Endothelial cell of umbilical vein (primary cell): ENCODE data around the gene MINDY4. TPM values are rescaled to one million over a fixed set of nuclear protein-coding genes. Genes with fewer than 3 reads are reported as not detected.
A peak's percentile ranks its signal among the peaks of the same experiment; 100 is the strongest.

Experiments
- BruUV-seq: library from RNA; stranded (reverse); fragments of 400-500 nt; replicated peaks from 2 replicates; lab custom pipeline; 2021; lab: Mats Ljungman, UMichigan
- CTCF ChIA-PET: fragments of 300-600, 350-600 bp; sonication (Branson Sonifier 250); formaldehyde crosslinking; loops from one replicate; lab custom pipeline; 2021; ENCODE audit warnings: antibody characterized with exemption, inconsistent platforms; lab: Charles Lee
- POLR2A ChIA-PET: fragments of 300-600, 350-600 bp; sonication (Branson Sonifier 250); formaldehyde crosslinking; loops from one replicate; lab custom pipeline; 2021; ENCODE audit warnings: antibody characterized with exemption, inconsistent platforms; lab: Charles Lee
- DNase-seq: peaks from one replicate; pipeline ENCODE4 v3.0.0-alpha.2; 2011; ENCODE audit warnings: low read depth, low spot score
- FAIRE-seq: peaks from 2 replicates; lab custom pipeline; 2011; peaks lifted over from hg19 to GRCh38; lab: Jason Lieb, UNC
- H2AFZ ChIP-seq: 2 replicates; pipeline ENCODE4 v1.6.0; 2012; ENCODE audit warnings: low read depth, low read length, control low read depth, inconsistent platforms
- H3K27ac ChIP-seq: 2 replicates; pipeline ENCODE4 v1.5.1; 2011; ENCODE audit warnings: low read depth, mild to moderate bottlenecking, control low read depth, low read length, moderate library complexity; ENCODE audit not compliant: insufficient read depth
- H3K27me3 ChIP-seq, 2 experiments: 2 replicates each; pipeline versions ENCODE4 v1.6.0 to v1.6.1; 2011; ENCODE audit warnings: low read length in 2 of 2, mixed read lengths in 1 of 2; ENCODE audit not compliant: control insufficient read depth in 2 of 2, insufficient read depth in 2 of 2
- H3K36me3 ChIP-seq, 2 experiments: 2 replicates in 1 of 2; 3 replicates in 1 of 2; pipeline ENCODE4 v1.5.1; 2011; ENCODE audit warnings: low read length in 2 of 2, mild to moderate bottlenecking in 1 of 2, moderate library complexity in 1 of 2; ENCODE audit not compliant: control insufficient read depth in 2 of 2, insufficient read depth in 2 of 2; ENCODE audit errors: extremely low read depth in 1 of 2
- H3K4me1 ChIP-seq: 3 replicates; pipeline ENCODE4 v1.5.1; 2011; ENCODE audit warnings: mild to moderate bottlenecking, low read length; ENCODE audit not compliant: control insufficient read depth, insufficient read depth; ENCODE audit errors: extremely low read depth
- H3K4me2 ChIP-seq: 2 replicates; pipeline ENCODE4 v1.6.1; 2011; ENCODE audit warnings: low read length, control low read depth, mixed read lengths; ENCODE audit not compliant: insufficient read depth
- H3K4me3 ChIP-seq, 3 experiments: fragments of 200-600 bp in 1 of 3; sonication (generic), shearing (Covaris generic) in 1 of 3; replicated peaks in 1 of 3; 2 replicates each; pipeline ENCODE4 v1.5.1; 2011 to 2016; ENCODE audit warnings: control low read depth in 3 of 3, low read length in 3 of 3, mild to moderate bottlenecking in 2 of 3, inconsistent platforms in 1 of 3, low read depth in 1 of 3, moderate library complexity in 1 of 3; ENCODE audit not compliant: insufficient read depth in 1 of 3
- H3K79me2 ChIP-seq: 2 replicates; pipeline ENCODE4 v1.6.0; 2012; ENCODE audit warnings: low read length, inconsistent platforms; ENCODE audit not compliant: control insufficient read depth, insufficient read depth
- H3K9ac ChIP-seq: replicated peaks from 2 replicates; pipeline ENCODE3; 2011; ENCODE audit warnings: low read length, control low read depth; ENCODE audit not compliant: insufficient read depth; ENCODE audit errors: extremely low read depth
- H3K9me1 ChIP-seq: replicated peaks from 3 replicates; pipeline ENCODE4 v1.6.0; 2011; ENCODE audit warnings: mild to moderate bottlenecking, low read length; ENCODE audit not compliant: control insufficient read depth, insufficient read depth; ENCODE audit errors: extremely low read depth
- H3K9me3 ChIP-seq: replicated peaks from 2 replicates; pipeline ENCODE4 v1.5.1; 2012; ENCODE audit warnings: low read length, inconsistent platforms; ENCODE audit not compliant: control insufficient read depth, insufficient read depth
- H4K20me1 ChIP-seq: replicated peaks from 2 replicates; pipeline ENCODE3; 2011; ENCODE audit warnings: mild to moderate bottlenecking, low read length; ENCODE audit not compliant: control insufficient read depth, insufficient read depth; ENCODE audit errors: extremely low read depth
- EZH2 ChIP-seq: IDR thresholded peaks from 2 replicates; pipeline ENCODE4 v1.6.1; 2012; ENCODE audit warnings: borderline replicate concordance, low read depth, mild to moderate bottlenecking, moderate library complexity, low read length, inconsistent platforms; ENCODE audit not compliant: severe bottlenecking
- FOS ChIP-seq: IDR thresholded peaks from 2 replicates; pipeline ENCODE4 v1.6.1; 2011; ENCODE audit warnings: mild to moderate bottlenecking, low read length, moderate library complexity, borderline replicate concordance; ENCODE audit not compliant: insufficient read depth
- GATA2 ChIP-seq: IDR thresholded peaks from 2 replicates; pipeline ENCODE4 v1.7.0; 2011; ENCODE audit warnings: low read depth, mild to moderate bottlenecking, moderate library complexity, mixed read lengths, low read length; ENCODE audit not compliant: insufficient read length, insufficient read depth
- JUN ChIP-seq: IDR thresholded peaks from 2 replicates; pipeline ENCODE4 v1.6.1; 2011; ENCODE audit warnings: borderline replicate concordance, low read depth; ENCODE audit not compliant: insufficient read length, insufficient read depth
- MYC ChIP-seq: IDR thresholded peaks from one replicate; pipeline ENCODE4 v1.6.1; 2011; ENCODE audit warnings: mild to moderate bottlenecking, low read depth, low read length
- POLR2A ChIP-seq: IDR thresholded peaks from 2 replicates; pipeline ENCODE4 v1.6.1; 2012; ENCODE audit warnings: low read depth, mild to moderate bottlenecking, control low read depth, low read length
- POLR2AphosphoS5 ChIP-seq: IDR thresholded peaks from 2 replicates; pipeline ENCODE4 v1.6.1; 2012; ENCODE audit warnings: low read depth, mild to moderate bottlenecking, control low read depth, low read length, moderate library complexity; ENCODE audit not compliant: insufficient read depth
- dilution Hi-C: fragments of 300-500 bp; cut with MboI; formaldehyde crosslinking; loops from one replicate; pipeline ENCODE4 v1.15.0; 2019; ENCODE audit warnings: low sequenced_read_pairs; ENCODE audit not compliant: extremely low pct_ligation_motif_present
- intact Hi-C: fragments of 100-400 bp; cut with micrococcal nuclease; formaldehyde crosslinking; loops from one replicate; pipeline ENCODE4 v1.10.0; 2022
- polyA plus RNA-seq, 4 experiments: library from polyadenylated mRNA; depleted of rRNA in 3 of 4; stranded (reverse) in 3 of 4; unstranded in 1 of 4; fragments of >200 nt; gene quantifications; 2 replicates each; pipeline versions ENCODE4 v1.2.1 to v1.2.3, GENCODE V29; 2011 to 2012; ENCODE audit warnings: missing spikeins in 1 of 4
- total RNA-seq: library from RNA; stranded (reverse); gene quantifications from 2 replicates; pipeline ENCODE4 v1.2.3, GENCODE V29; 2021
- TF ChIP-seq, protein P1 (sequence below), 2 donors: IDR thresholded peaks; 1 replicate in 1 of 2; 2 replicates in 1 of 2; pipeline ENCODE4 v1.5.1; 2011; ENCODE audit warnings: low read length in 2 of 2, mild to moderate bottlenecking in 2 of 2, moderate library complexity in 2 of 2, control low read depth in 1 of 2, inconsistent platforms in 1 of 2, low read depth in 1 of 2; ENCODE audit not compliant: insufficient read depth in 1 of 2; ENCODE audit errors: extremely low read depth in 1 of 2
- TF ChIP-seq, protein P2 (sequence below): IDR thresholded peaks from 2 replicates; pipeline ENCODE4 v1.6.1; 2011; ENCODE audit not compliant: insufficient read depth, insufficient read length

The MINDY4 gene
- total and polyA plus RNA-seq, 2 donors (not counting 3 experiments of a cell fraction or from before 2014, with no cell fraction given): 2.2 to 4.7 TPM

DNA sequence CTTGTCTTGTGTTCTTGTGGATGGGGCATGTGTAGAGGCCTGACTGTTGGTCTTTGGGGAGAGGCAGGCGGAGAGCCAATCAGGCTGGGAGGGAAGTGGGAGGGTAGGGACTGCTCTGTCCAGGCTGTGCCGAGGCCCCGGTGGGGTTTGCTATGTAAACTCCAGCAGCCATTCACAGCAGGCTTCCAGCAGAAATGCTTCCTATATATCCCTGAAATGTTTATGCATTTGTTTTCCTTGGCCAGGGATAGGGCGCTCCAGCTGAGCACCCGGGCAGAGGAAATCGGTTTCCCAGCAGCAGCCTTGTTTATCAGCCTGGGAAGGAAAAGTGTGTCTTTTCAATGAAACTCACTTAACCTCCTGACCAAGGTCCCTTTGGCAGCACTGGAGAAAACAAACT lies 122.1 kb downstream of the MINDY4 start:
- H2AFZ ChIP-seq: no peak overlapping the region

DNA sequence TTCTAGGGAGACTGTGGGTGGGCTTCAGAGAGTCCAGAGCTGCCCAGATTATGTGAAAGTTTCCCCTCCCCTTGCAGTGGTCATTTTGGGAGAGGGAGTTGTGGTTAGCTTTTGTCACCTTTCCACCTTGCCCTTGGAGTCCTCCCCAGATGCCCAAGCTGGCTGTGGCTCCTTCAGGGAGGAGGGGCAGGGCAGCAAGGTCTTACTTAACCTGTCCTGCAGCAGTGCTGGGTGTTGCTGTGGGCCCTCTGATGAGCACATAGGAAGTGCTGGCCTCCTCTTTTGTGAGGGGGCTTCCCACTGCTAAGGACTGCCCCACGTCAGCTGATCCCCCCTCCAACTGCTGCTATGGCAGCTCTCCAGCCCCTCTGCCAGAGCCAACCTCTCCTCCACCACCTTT lies 122.8 kb downstream of the MINDY4 start:
- FAIRE-seq (no peak), DNase-seq (no peak)
- no peak for TF ChIP-seq EZH2
- TF ChIP-seq POLR2A: no peak
- TF ChIP-seq, protein P1, sequence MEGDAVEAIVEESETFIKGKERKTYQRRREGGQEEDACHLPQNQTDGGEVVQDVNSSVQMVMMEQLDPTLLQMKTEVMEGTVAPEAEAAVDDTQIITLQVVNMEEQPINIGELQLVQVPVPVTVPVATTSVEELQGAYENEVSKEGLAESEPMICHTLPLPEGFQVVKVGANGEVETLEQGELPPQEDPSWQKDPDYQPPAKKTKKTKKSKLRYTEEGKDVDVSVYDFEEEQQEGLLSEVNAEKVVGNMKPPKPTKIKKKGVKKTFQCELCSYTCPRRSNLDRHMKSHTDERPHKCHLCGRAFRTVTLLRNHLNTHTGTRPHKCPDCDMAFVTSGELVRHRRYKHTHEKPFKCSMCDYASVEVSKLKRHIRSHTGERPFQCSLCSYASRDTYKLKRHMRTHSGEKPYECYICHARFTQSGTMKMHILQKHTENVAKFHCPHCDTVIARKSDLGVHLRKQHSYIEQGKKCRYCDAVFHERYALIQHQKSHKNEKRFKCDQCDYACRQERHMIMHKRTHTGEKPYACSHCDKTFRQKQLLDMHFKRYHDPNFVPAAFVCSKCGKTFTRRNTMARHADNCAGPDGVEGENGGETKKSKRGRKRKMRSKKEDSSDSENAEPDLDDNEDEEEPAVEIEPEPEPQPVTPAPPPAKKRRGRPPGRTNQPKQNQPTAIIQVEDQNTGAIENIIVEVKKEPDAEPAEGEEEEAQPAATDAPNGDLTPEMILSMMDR (IDR thresholded peaks at IDR 0.05; ENCODE audit: extremely low read depth in 1 of 2, insufficient read depth in 1 of 2, low read depth in 1 of 2, low read length in 2 of 2): no peak
- no peak for TF ChIP-seq POLR2AphosphoS5
- no peak for TF ChIP-seq MYC
- no peak for TF ChIP-seq JUN
- no peak for TF ChIP-seq GATA2
- TF ChIP-seq, protein P2, sequence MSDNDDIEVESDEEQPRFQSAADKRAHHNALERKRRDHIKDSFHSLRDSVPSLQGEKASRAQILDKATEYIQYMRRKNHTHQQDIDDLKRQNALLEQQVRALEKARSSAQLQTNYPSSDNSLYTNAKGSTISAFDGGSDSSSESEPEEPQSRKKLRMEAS: no peak
- no peak for TF ChIP-seq FOS
- Histone ChIP-seq H3K27ac (peak overlapping the region; percentile 49), H3K36me3 (no peaks in the 10 kb centered on the region), H2AFZ (no peak overlapping the region), H3K27me3 (peaks cover 24% of the 10 kb centered on the region in 2 experiments), H3K79me2 (no peaks in the 10 kb centered on the region), H3K4me3 (peak overlapping the region in 1 of 3 experiments; percentile 2), H3K4me2 (no peak overlapping the region), H3K9ac (peak overlapping the region; percentile 27), H3K4me1 (peaks cover 23% of the 10 kb centered on the region), H3K9me3 (no peaks in the 10 kb centered on the region), H3K9me1 (no peaks in the 10 kb centered on the region), H4K20me1 (no peaks in the 10 kb centered on the region)
- dilution Hi-C loops: no loop called here
- ChIA-PET POLR2A (no interaction called here), CTCF (interaction anchor here (0.7 to 2.7 kb wide), 4 partner anchors 45 to 94 kb away, joined by 3 to 10 read pairs (median 3); no protein-coding TSS in a partner anchor)
- intact Hi-C loops: no loop called here
- no TSS peak for BruUV-seq

More for the DNA sequence above, 122.1 kb downstream of the MINDY4 start:
- Histone ChIP-seq H3K36me3 (no peaks in the 10 kb centered on the region), H3K4me2 (peak overlapping the region; percentile 20), H3K9me3 (no peaks in the 10 kb centered on the region), H3K27me3 (peaks cover 24 to 28% of the 10 kb centered on the region in 2 experiments), H3K9ac (peak overlapping the region; percentile 27), H3K4me1 (peaks cover 20% of the 10 kb centered on the region), H3K4me3 (no peak overlapping the region), H4K20me1 (no peaks in the 10 kb centered on the region), H3K79me2 (no peaks in the 10 kb centered on the region), H3K27ac (peak overlapping the region; percentile 49), H3K9me1 (no peaks in the 10 kb centered on the region)
- CTCF ChIA-PET: interaction anchor here (0.8 to 2.7 kb wide), 3 partner anchors 45 to 94 kb away, joined by 3 to 10 read pairs (median 3); no protein-coding TSS in a partner anchor
- FAIRE-seq (peak; percentile 99), DNase-seq (peak; percentile 98)
- intact Hi-C loops (loop anchor here (1.0 to 2.0 kb wide), 5 partner anchors 23 to 93 kb away; no protein-coding TSS in a partner anchor), dilution Hi-C loops (no loop called here)
- POLR2A ChIA-PET: no interaction called here
- TF ChIP-seq, protein P1 (IDR thresholded peaks at IDR 0.05; ENCODE audit: extremely low read depth in 1 of 2, insufficient read depth in 1 of 2, low read depth in 1 of 2, low read length in 2 of 2): no peak
- TF ChIP-seq GATA2: peak; percentile 38
- peak; percentile 41 for TF ChIP-seq POLR2AphosphoS5
- BruUV-seq: no TSS peak
